ENCODE measurements around the gene FAM222A.

- TF ChIP-seq GLIS3 (CRISPR knock-in tag; IDR thresholded peaks at IDR 0.05) (no peak), POU6F1 (CRISPR knock-in tag; IDR thresholded peaks at IDR 0.05; ENCODE audit: borderline replicate concordance, low read depth) (no peak), RARB (CRISPR knock-in tag; IDR thresholded peaks at IDR 0.05) (no peak), ZFP3 (CRISPR knock-in tag; IDR thresholded peaks at IDR 0.05) (no peak), ARNTL (CRISPR knock-in tag; IDR thresholded peaks at IDR 0.05; ENCODE audit: borderline replicate concordance, low read depth) (no peak), PPARA (CRISPR knock-in tag; IDR thresholded peaks at IDR 0.05; ENCODE audit: borderline replicate concordance) (no peak), ZFP30 (CRISPR knock-in tag; IDR thresholded peaks at IDR 0.05) (no peak), ZNF565 (CRISPR knock-in tag; conservative IDR thresholded peaks at IDR 0.05; ENCODE audit: low read depth) (no peak)
- TF ChIP-seq, protein P1, sequence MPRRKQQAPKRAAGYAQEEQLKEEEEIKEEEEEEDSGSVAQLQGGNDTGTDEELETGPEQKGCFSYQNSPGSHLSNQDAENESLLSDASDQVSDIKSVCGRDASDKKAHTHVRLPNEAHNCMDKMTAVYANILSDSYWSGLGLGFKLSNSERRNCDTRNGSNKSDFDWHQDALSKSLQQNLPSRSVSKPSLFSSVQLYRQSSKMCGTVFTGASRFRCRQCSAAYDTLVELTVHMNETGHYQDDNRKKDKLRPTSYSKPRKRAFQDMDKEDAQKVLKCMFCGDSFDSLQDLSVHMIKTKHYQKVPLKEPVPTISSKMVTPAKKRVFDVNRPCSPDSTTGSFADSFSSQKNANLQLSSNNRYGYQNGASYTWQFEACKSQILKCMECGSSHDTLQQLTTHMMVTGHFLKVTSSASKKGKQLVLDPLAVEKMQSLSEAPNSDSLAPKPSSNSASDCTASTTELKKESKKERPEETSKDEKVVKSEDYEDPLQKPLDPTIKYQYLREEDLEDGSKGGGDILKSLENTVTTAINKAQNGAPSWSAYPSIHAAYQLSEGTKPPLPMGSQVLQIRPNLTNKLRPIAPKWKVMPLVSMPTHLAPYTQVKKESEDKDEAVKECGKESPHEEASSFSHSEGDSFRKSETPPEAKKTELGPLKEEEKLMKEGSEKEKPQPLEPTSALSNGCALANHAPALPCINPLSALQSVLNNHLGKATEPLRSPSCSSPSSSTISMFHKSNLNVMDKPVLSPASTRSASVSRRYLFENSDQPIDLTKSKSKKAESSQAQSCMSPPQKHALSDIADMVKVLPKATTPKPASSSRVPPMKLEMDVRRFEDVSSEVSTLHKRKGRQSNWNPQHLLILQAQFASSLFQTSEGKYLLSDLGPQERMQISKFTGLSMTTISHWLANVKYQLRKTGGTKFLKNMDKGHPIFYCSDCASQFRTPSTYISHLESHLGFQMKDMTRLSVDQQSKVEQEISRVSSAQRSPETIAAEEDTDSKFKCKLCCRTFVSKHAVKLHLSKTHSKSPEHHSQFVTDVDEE (CRISPR knock-in tag; IDR thresholded peaks at IDR 0.05), result no peak
These were observed 16.2 kb downstream of the FAM222A start for GRCh38 chr12:109729801-109730200.

Data from SK-N-SH treated with all-trans-retinoic acid at 6 μM for 48 hours (cell line).